DOHH2 (cell line): Measurements from ENCODE around the gene NAP1L1.

Source experiments
- CTCF ChIP-seq: fragments of 200-600 bp; sonication (generic); IDR thresholded peaks from one replicate; pipeline ENCODE4 v1.5.1; 2014; ENCODE audit warnings: antibody characterized with exemption, mild to moderate bottlenecking, low read depth, low read length; ENCODE audit not compliant: poor library complexity, severe bottlenecking
- EZH2phosphoT487 ChIP-seq: fragments of 200-600 bp; sonication (generic); IDR thresholded peaks from 2 replicates; pipeline ENCODE4 v1.6.1; 2017; ENCODE audit warnings: borderline replicate concordance, mild to moderate bottlenecking, antibody characterized with exemption, low read length, moderate library complexity, mixed read lengths

GRCh38 chr12:76127588-76127987 lies 43.1 kb upstream of the NAP1L1 start:
- TF ChIP-seq CTCF (no peak), EZH2phosphoT487 (no peak)
